GM19023 (cell line): ENCODE results near the gene NSF.

ENCODE experiments used
- ATAC-seq: cut with Tn5 transposase; IDR thresholded peaks from one replicate; pipeline ENCODE4 v1.9.1; 2021; ENCODE audit warnings: mild to moderate bottlenecking, moderate library complexity; ENCODE audit not compliant: unreplicated experiment

Gene NSF

DNA sequence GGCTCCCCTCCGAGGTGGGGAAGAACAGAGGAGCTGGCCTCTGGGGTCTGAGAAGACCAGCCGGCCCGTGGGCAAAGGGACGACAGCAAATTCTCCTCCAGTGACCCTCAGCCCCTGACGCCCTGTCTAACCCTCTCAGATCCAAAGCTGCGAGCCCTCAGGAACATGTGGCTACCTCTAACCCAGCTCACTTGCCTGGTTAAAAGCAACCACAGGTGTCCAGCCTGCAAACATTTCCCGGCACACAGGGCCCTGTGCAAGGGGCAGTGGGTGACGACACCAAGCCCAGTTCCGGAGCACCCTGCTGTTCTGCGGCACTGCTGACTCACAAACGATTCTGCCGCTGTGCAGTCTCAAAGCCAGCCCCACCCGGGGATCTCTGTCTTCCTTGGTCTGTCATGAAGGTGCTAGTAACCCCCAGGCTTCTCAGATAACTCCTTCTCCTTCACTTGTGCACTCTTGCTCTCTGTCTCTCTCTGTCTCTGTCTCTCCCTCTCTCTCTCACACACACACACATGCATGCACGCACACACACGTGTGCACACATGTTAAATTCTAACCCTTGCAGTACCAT, 205.0 kb downstream of the NSF start:
- no peak for ATAC-seq

DNA sequence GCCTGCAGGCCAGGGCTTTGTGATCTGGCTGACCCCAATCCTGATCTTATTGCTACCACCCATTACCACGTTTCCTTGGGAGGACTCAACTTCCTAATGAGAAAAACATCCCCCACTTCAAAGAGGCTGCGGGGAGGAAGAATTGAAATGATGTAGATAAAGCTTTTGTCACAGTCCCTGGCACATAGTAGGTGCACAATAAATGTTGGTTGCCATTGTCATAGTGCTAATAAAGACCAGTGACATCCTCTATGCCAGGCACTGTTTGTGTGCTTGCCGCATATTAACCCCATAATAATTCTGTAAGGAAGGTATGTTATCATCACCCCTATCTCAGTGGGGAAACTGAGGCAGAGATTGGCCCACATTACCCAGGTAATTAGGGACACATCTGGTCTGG, 205.6 kb downstream of the NSF start:
- ATAC-seq, result no peak

DNA sequence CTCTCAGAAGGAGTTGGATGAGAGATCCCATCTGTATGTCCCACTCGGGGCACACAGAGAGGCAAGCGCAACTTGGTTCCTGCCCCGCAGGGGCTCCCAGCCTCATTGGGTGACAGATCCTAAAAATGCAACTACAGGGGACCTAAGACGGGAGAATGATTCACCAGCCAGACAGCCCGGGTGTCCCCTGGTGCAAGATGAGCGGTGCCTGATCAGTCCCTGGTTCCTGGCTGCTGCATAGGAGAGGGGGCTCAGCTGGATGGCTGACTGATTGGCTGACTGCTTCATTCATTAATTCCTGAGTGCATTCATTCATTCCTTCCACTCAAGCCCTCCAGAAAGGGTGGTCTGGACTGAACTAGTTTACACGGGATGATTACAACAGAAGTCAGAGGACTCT, 206.1 kb downstream of the NSF start:
- no peak for ATAC-seq

DNA sequence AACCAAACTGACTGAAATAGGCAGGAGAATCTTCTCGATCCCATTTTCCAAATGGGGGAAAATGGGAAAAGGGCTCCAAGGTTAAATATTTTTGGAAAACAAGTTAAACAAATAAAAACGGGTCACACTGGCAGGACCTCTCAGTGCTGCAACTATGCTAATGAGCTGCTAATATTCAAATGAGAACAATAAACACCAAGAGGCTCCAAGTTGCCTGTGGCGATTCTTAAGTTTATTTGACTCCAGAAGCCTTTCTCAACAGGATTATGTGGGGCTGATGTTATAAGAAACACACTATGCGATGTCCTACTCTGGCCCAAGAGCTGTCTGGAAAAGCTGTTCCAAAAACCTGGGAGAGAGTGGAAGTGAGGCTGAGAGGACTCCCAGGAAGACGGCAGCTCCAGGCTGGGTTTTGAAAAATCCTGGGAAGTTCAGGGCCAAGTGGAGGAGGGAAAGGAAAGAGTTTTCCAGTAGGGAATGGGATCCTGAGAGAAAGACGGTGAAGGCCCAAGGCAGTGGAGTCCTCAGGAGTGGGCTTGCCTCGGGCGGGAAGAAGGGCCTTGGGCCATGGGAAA, 206.6 kb downstream of the NSF start:
- no peak for ATAC-seq

DNA sequence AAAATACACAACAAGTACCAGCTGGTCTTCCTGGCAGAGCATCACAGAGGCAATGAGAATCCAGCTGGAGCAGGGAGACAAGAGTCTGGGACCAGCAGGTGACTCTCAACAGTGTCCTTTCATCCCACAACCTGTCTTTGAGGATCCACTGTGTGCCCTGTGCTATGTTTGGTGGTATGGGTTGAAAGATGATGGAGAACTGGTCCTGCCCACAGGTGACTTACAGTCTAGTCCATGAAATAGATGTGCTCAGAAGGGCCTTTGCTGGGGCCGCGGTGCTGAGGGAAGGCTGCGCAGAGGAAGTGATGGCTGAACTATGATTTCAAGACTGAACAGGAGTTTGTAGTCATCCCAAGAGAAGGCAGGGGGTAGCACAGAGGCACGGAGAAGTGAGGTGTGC, 210.1 kb downstream of the NSF start:
- no peak for ATAC-seq

DNA sequence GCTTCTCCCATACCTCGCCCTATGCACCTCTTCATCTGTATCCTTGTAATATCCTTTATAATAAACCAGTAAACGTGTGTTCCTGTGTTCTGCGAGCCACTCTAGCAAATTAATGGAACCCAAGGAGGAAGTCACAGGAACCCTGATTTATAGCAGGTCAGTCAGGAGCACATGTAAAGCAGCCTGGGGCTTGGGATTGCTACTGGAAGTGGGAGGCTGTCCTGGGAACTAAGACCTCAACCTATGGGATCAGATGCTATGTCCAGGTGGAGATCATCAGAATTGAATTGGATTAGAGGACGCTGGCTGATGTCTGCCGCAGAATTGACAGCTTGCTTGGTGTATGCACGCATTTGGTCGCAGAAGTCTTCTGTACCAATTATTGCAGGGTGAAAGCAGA, 212.3 kb downstream of the NSF start:
- no peak for ATAC-seq

DNA sequence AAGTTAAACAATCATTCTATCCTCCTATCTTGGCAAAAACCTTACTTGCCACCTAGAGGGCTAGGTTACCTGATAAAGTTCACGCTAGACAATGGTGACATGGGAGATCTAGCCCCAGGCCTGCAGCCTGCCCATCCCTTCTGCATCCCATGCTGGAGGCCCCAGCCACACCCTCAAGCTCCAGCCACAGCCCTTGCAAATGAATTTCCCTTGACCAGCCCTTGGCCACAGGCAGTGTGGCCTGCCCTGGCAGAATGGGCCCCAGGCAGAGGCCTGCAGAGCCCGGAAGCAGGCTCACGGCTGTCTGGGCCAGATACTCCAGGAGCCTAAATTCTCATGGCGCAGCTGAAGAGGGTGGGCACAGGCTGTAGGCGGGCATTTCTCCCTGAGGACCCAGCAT, 213.1 kb downstream of the NSF start:
- ATAC-seq, result no peak

DNA sequence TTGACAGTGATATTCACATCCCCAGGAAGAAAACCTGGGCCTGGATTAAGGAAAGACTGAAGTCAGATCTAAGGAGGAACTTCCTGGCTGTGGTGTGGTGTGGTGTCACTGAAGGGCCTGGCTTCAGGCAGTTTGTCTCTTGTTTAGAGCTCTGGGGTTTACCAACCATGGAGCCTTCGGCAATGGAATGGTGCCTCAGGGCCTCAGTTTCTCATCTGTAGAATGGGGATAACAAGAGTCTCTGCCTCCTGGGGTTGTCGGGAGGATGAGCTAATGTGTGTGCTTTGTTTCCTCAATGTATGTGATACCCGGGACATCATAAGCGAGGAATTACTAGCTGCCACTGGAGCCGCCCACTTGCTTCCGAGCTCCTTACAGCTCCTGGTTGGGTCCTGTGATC, 215.3 kb downstream of the NSF start:
- no peak for ATAC-seq
